GM19397 (cell line): ENCODE measurements around the gene MATR3.

Source experiments
- ATAC-seq: cut with Tn5 transposase; IDR thresholded peaks from one replicate; pipeline ENCODE4 v1.9.1; 2021; ENCODE audit warnings: mild to moderate bottlenecking, moderate library complexity; ENCODE audit not compliant: unreplicated experiment

Gene MATR3

GRCh38 chr5:139272471-139273321 lies 20.8 kb upstream of the MATR3 start:
- ATAC-seq = no peak

DNA sequence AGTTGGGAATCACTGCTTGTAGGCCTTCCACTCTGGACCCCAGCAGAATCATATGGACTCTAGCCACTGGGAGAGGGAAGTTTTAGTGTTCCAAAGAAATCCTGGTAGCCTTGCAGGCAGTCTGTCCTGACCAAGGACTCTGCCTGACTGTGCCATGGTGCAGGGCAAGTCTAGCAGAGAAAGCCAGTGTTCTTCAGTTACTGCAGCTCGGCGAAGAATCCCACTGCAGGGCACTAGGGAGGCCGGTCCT lies 20.3 kb upstream of the MATR3 start:
- ATAC-seq = peak; percentile 5

DNA sequence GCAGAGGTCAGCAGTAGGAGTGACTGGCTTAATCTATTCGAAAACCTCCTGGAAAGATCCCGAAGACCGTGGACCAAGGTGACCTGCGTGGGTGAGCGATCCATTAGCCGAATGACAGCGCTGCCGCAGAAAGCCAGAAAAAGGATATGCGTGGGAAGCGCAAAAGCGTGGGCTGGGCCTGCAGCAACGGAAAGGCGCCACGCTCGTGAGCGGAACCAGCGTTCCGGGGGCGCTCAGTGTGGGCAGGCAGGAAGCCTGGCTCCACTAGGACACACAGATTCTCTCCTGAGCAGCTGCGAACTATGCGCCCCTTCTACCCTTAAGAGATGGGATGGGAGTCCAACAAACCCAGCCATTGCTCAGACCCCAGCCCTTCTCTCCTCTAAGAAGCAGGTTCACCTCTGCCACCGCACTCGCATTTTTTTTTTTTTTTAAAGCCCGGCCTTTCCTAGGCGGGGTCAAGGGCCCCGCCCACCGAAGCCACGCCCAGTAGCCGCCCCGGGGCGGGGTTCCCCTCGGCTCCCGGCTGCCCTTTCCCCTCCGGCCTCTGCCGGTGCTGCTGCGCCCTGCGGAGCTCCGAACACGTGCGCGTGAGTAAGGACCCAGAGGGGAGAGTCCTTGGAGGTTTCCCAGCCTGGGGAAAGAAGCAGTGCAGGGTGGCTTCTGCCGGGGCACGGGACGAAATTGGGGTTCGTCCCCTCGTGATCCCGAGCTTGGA lies 19.8 kb upstream of the MATR3 start:
- ATAC-seq = peak; percentile 92

- ATAC-seq = no peak
Measured at GRCh38 chr5:139275536-139275935, 18.0 kb upstream of the MATR3 start.

DNA sequence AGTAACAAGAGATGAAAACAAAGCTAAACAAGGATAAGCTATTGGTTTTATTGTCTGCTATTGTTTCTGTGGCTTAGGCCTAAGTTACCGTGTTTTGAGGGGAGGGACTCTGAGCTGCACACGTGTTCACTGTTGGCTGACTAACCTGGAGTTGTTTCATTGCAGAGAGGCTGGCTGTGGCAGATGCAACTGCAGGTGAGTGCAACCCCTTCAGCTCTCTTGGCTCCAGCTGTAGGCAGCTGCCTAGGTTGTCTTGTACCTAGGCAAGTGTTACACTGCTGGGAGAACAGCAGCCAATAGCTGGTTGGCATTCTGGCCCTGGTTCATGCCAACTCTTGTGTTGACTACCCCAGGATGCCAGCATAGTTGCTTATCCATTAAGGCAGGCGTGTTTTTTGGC lies 17.6 kb upstream of the MATR3 start:
- ATAC-seq = no peak

DNA sequence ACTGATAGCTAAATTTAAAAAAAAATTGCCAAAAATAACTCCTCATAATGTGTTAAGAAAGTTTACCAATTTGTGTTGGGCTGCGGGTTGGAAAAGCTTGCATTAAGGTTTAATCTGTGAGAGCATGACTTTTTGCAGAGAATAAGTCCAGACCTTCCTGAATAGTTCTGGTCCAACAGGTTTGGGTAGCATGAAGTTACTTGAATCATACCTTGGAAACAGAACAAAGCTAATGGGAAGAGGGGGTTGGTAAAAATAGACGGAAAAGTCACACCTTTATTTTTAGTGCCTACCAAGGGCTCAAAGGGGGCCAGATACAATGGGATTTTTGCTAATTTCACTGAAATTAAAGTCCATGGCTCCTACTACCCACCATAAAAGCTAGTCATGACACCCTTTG lies 17.1 kb upstream of the MATR3 start:
- no peak for ATAC-seq

GRCh38 chr5:139277171-139277570 lies 16.4 kb upstream of the MATR3 start:
- ATAC-seq = no peak

- ATAC-seq = no peak
Measured at GRCh38 chr5:139278540-139279274, 14.8 kb upstream of the MATR3 start.

DNA sequence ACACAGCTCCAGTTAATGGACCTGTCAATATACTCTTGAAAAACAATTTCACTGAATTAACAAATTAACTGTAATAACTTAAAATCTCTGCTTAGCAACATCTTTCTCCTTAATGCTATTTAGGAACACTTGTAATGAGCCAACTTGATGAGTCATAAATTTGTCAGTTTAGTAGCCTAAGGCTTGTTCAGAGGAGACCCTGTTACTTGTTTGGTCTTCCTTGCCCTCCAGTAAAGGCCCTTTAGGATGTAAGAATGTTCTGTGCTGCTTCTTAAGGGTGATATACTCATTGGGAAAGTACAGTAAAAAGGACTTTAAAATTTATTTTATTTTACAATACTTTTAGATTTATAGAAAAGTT lies 11.4 kb upstream of the MATR3 start:
- no peak for ATAC-seq

DNA sequence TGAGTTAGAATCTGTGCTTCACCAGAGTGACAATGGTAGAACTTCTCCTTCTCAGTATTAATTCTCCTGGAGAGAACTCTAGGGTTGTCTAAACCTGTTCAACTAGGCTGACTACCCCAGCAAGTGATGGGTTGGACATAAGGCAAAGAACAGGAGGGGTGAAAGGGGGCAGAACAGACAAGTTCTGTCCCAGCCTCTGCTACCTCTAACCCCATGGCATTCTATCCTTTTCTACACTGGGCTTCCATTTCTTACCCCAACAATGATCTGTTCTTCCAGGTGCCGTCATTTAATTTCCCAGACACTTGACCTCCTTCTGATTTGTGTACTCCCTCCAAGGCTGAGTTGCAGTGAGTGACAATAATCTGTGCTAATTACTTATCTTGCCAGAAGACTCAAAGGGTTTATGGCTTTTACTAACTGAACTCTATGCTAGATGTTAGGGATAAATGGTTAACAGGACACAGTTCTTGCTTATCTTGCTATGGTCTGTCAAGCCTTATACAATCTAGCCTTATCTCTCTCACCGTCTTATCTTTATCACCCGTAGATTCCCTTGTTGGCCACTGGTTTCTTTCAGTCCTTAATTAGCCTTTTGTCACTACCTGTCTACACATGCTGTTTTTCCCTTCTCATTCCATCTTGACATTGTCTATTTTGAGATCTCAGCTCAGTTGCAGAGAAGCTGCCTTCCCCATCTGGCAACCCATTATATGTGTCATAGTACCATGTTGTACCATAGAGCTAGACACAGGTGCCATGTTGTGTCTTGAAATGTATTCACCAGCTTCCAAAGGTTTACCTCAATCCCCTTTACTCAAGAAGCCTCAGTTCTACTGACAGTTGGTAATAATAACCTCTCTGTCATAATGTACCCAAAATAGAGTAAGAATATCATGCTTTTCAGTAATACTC lies 10.0 kb upstream of the MATR3 start:
- no peak for ATAC-seq

GRCh38 chr5:139284295-139284694 lies 9.2 kb upstream of the MATR3 start:
- no peak for ATAC-seq

GRCh38 chr5:139285651-139286392 lies 7.7 kb upstream of the MATR3 start:
- no peak for ATAC-seq

- ATAC-seq = no peak
Measured at GRCh38 chr5:139287890-139288635, 5.5 kb upstream of the MATR3 start.

GRCh38 chr5:139291051-139291450 lies 2.5 kb upstream of the MATR3 start:
- ATAC-seq = no peak

- no peak for ATAC-seq
Measured at GRCh38 chr5:139293202-139293506, 386 bp upstream of the MATR3 start.

- peak; percentile 32 for ATAC-seq
Measured at GRCh38 chr5:139294374-139295165, 1.0 kb downstream of the MATR3 start.

- ATAC-seq = no peak
Measured at GRCh38 chr5:139295346-139296057, 2.0 kb downstream of the MATR3 start.

GRCh38 chr5:139296198-139296597 lies 2.7 kb downstream of the MATR3 start:
- no peak for ATAC-seq
